CD8-positive, alpha-beta memory T cell (primary cell): ENCODE results near the gene SLC16A13. TPM values are rescaled to one million over a fixed set of nuclear protein-coding genes. Genes with fewer than 3 reads are reported as not detected.
A peak's percentile ranks its signal among the peaks of the same experiment; 100 is the strongest.
"Not testable (repeated sequence)": the region's sequence is repeated elsewhere in the genome, so short reads cannot be mapped to it uniquely, and the experiment has no call there.

ENCODE experiments used
- CTCF ChIA-PET: fragments of 350-600 bp; sonication (Branson Sonifier 250); formaldehyde crosslinking; loops from one replicate; lab custom pipeline; 2021; ENCODE audit warnings: antibody characterized with exemption; lab: Charles Lee
- POLR2A ChIA-PET: fragments of 350-600 bp; sonication (Branson Sonifier 250); formaldehyde crosslinking; loops from one replicate; lab custom pipeline; 2021; ENCODE audit warnings: antibody characterized with exemption; lab: Charles Lee
- DNase-seq, 5 donors: peaks; one replicate each; pipeline versions ENCODE4 v3.0.0 to v3.0.0-alpha.2; 2020 to 2022; ENCODE audit warnings: mixed read lengths in 1 of 5
- H3K27ac ChIP-seq: one replicate; pipeline ENCODE4 v1.7.0; 2013; ENCODE audit warnings: low read depth, mild to moderate bottlenecking, low read length, moderate library complexity
- H3K27me3 ChIP-seq: 2 replicates; pipeline ENCODE4 v1.7.0; 2013; ENCODE audit warnings: low read length, mild to moderate bottlenecking; ENCODE audit not compliant: insufficient read depth, poor library complexity, severe bottlenecking
- H3K36me3 ChIP-seq: 2 replicates; pipeline ENCODE4 v1.7.0; 2013; ENCODE audit warnings: mild to moderate bottlenecking, low read length, moderate library complexity; ENCODE audit not compliant: insufficient read depth
- H3K4me1 ChIP-seq: 2 replicates; pipeline ENCODE4 v1.7.0; 2013; ENCODE audit warnings: mild to moderate bottlenecking, low read length, moderate library complexity; ENCODE audit not compliant: insufficient read depth
- H3K4me3 ChIP-seq: 2 replicates; pipeline ENCODE4 v1.7.0; 2013; ENCODE audit warnings: mild to moderate bottlenecking, low read length
- H3K9me3 ChIP-seq: 2 replicates; pipeline ENCODE4 v1.7.0; 2013; ENCODE audit warnings: mild to moderate bottlenecking, low read length
- H3K27ac Mint-ChIP-seq, 8 donors: one replicate each; pipeline ENCODE4 v1.8.0; 2020 to 2021; ENCODE audit warnings: mixed read lengths in 8 of 8, mild to moderate bottlenecking in 6 of 8, inconsistent platforms in 3 of 8, moderate library complexity in 3 of 8
- H3K27me3 Mint-ChIP-seq, 2 donors: one replicate each; pipeline ENCODE4 v1.8.0; 2020 to 2021; ENCODE audit warnings: mixed read lengths in 2 of 2, mild to moderate bottlenecking in 1 of 2, moderate library complexity in 1 of 2
- H3K36me3 Mint-ChIP-seq, 3 donors: one replicate each; pipeline ENCODE4 v1.8.0; 2020 to 2021; ENCODE audit warnings: mixed read lengths in 3 of 3, inconsistent platforms in 1 of 3, mild to moderate bottlenecking in 1 of 3
- H3K4me1 Mint-ChIP-seq, 3 donors: one replicate each; pipeline ENCODE4 v1.8.0; 2020 to 2021; ENCODE audit warnings: mixed read lengths in 3 of 3, inconsistent platforms in 1 of 3, mild to moderate bottlenecking in 1 of 3
- H3K4me3 Mint-ChIP-seq, 7 donors: one replicate each; pipeline ENCODE4 v1.8.0; 2020 to 2021; ENCODE audit warnings: mixed read lengths in 7 of 7, mild to moderate bottlenecking in 6 of 7, moderate library complexity in 4 of 7, inconsistent platforms in 2 of 7
- H3K9me3 Mint-ChIP-seq, 5 donors: one replicate each; pipeline ENCODE4 v1.8.0; 2020 to 2022; ENCODE audit warnings: mixed read lengths in 5 of 5, mild to moderate bottlenecking in 3 of 5, moderate library complexity in 2 of 5, inconsistent platforms in 1 of 5
- polyA plus RNA-seq: library from polyadenylated mRNA; unstranded; fragments of 300-500 nt; fragmentation: Illumina TruSeq; gene quantifications from one replicate; pipeline ENCODE4 v1.2.3, GENCODE V29; 2021
- total RNA-seq, 2 experiments: library from RNA; stranded (reverse); gene quantifications; one replicate each; pipeline ENCODE4 v1.2.3, GENCODE V29; 2021

SLC16A13 gene
- total and polyA plus RNA-seq, 3 experiments from 2014 or later, result 1.4 to 8.1 (median 7.7) TPM

GRCh38 chr17:7084088-7084487 lies 48.3 kb downstream of the SLC16A13 start:
- DNase-seq, result no peak
- Histone ChIP-seq H3K27ac (no peak overlapping the region), H3K9me3 (no peaks in the 10 kb centered on the region), H3K4me3 (no peak overlapping the region), H3K27me3 (no peaks in the 10 kb centered on the region), H3K36me3 (no peaks in the 10 kb centered on the region), H3K4me1 (peaks cover 20% of the 10 kb centered on the region)
- POLR2A ChIA-PET, result no interaction called here
- peaks cover 34 to 44% (median 37%) of the 10 kb centered on the region in 3 donors for H3K4me1 Mint-ChIP-seq
- H3K9me3 Mint-ChIP-seq, result no peaks in the 10 kb centered on the region
- H3K27ac Mint-ChIP-seq, result peak overlapping the region in 3 of 8 donors; percentile 47 to 64 (median 55)
- CTCF ChIA-PET, result no interaction called here
- H3K27me3 Mint-ChIP-seq, result peaks cover 16 to 19% of the 10 kb centered on the region in 2 donors
- H3K36me3 Mint-ChIP-seq, result no peaks in the 10 kb centered on the region
- no peak overlapping the region for H3K4me3 Mint-ChIP-seq

GRCh38 chr17:7088442-7088841 lies 52.6 kb downstream of the SLC16A13 start:
- POLR2A ChIA-PET, H3K4me1 ChIP-seq, H3K9me3 ChIP-seq, H3K9me3 Mint-ChIP-seq, H3K36me3 Mint-ChIP-seq, DNase-seq, H3K4me3 Mint-ChIP-seq, H3K27ac Mint-ChIP-seq, H3K27me3 ChIP-seq, H3K4me3 ChIP-seq, H3K27ac ChIP-seq, CTCF ChIA-PET, H3K36me3 ChIP-seq: not testable (repeated sequence)
- H3K27me3 Mint-ChIP-seq, result peaks cover 21 to 29% of the 10 kb centered on the region in 2 donors
- H3K4me1 Mint-ChIP-seq, result peaks cover 9 to 13% (median 11%) of the 10 kb centered on the region in 3 donors

GRCh38 chr17:7089570-7089969 lies 53.8 kb downstream of the SLC16A13 start:
- H3K9me3 Mint-ChIP-seq, H3K27me3 ChIP-seq, DNase-seq, H3K36me3 Mint-ChIP-seq, H3K4me1 ChIP-seq, H3K27ac ChIP-seq, POLR2A ChIA-PET, H3K4me3 Mint-ChIP-seq, H3K4me3 ChIP-seq, H3K36me3 ChIP-seq, H3K4me1 Mint-ChIP-seq, H3K9me3 ChIP-seq, CTCF ChIA-PET, H3K27ac Mint-ChIP-seq: not testable (repeated sequence)
- H3K27me3 Mint-ChIP-seq, result peaks cover 21 to 31% of the 10 kb centered on the region in 2 donors

Other genes starting within 250 kb of the SLC16A13 start
- gene TEKT1, start 204.3 kb upstream of the SLC16A13 start, total RNA-seq, result not detected
- gene TEKT1, start 204.3 kb upstream of the SLC16A13 start, polyA plus RNA-seq, result not detected
- gene ALOX12, start 40.0 kb upstream of the SLC16A13 start, total RNA-seq, result not detected
- gene ALOX12, start 40.0 kb upstream of the SLC16A13 start, polyA plus RNA-seq, result 0.47 TPM
- 100 to 1,000 TPM; 160 to 169 TPM for gene RNASEK, start 23.4 kb upstream of the SLC16A13 start, total RNA-seq
- gene RNASEK, start 23.4 kb upstream of the SLC16A13 start, polyA plus RNA-seq, result 795 TPM
- gene BCL6B, start 13.0 kb upstream of the SLC16A13 start, total RNA-seq, result under 1 TPM; 0.24 to 0.59 TPM
- 0.09 TPM for gene BCL6B, start 13.0 kb upstream of the SLC16A13 start, polyA plus RNA-seq
- gene SLC16A11, start 8.1 kb downstream of the SLC16A13 start, total RNA-seq, result 1 to 10 TPM; 1.3 to 1.8 TPM
- gene SLC16A11, start 8.1 kb downstream of the SLC16A13 start, polyA plus RNA-seq, result 1.6 TPM
- gene CLEC10A, start 44.2 kb downstream of the SLC16A13 start, total RNA-seq, result under 1 TPM; 0.33 to 0.42 TPM
- not detected for gene CLEC10A, start 44.2 kb downstream of the SLC16A13 start, polyA plus RNA-seq
- not detected for gene ASGR2, start 78.8 kb downstream of the SLC16A13 start, total RNA-seq
- not detected for gene ASGR2, start 78.8 kb downstream of the SLC16A13 start, polyA plus RNA-seq
- under 1 TPM; 0.46 to 0.55 TPM for gene ASGR1, start 143.4 kb downstream of the SLC16A13 start, total RNA-seq
- gene ASGR1, start 143.4 kb downstream of the SLC16A13 start, polyA plus RNA-seq, result not detected
- 1 to 10 TPM; 3.5 to 4.4 TPM for gene DLG4, start 183.8 kb downstream of the SLC16A13 start, total RNA-seq
- gene DLG4, start 183.8 kb downstream of the SLC16A13 start, polyA plus RNA-seq, result 0.45 TPM
- 100 to 1,000 TPM; 281 to 288 TPM for gene ACADVL, start 183.9 kb downstream of the SLC16A13 start, total RNA-seq
- 109 TPM for gene ACADVL, start 183.9 kb downstream of the SLC16A13 start, polyA plus RNA-seq
- gene DVL2, start 198.5 kb downstream of the SLC16A13 start, total RNA-seq, result 10 to 100 TPM; 61.8 to 65.5 TPM
- gene DVL2, start 198.5 kb downstream of the SLC16A13 start, polyA plus RNA-seq, result 24.0 TPM
- gene PHF23, start 203.4 kb downstream of the SLC16A13 start, total RNA-seq, result 10 to 100 TPM; 48.0 to 51.9 TPM
- 25.8 TPM for gene PHF23, start 203.4 kb downstream of the SLC16A13 start, polyA plus RNA-seq
- 100 to 1,000 TPM; 156 to 165 TPM for gene GABARAP, start 206.4 kb downstream of the SLC16A13 start, total RNA-seq
- gene GABARAP, start 206.4 kb downstream of the SLC16A13 start, polyA plus RNA-seq, result 914 TPM
- 100 to 1,000 TPM; 224 to 240 TPM for gene CTDNEP1, start 215.7 kb downstream of the SLC16A13 start, total RNA-seq
- gene CTDNEP1, start 215.7 kb downstream of the SLC16A13 start, polyA plus RNA-seq, result 57.1 TPM
- 100 to 1,000 TPM; 106 to 111 TPM for gene ELP5, start 216.2 kb downstream of the SLC16A13 start, total RNA-seq
- 84.8 TPM for gene ELP5, start 216.2 kb downstream of the SLC16A13 start, polyA plus RNA-seq
- 1 to 10 TPM in 1 of 2 experiments, under 1 TPM in 1; 0.63 to 1.1 TPM for gene CLDN7, start 226.5 kb downstream of the SLC16A13 start, total RNA-seq
- 2.1 TPM for gene CLDN7, start 226.5 kb downstream of the SLC16A13 start, polyA plus RNA-seq
- gene SLC2A4, start 245.7 kb downstream of the SLC16A13 start, total RNA-seq, result under 1 TPM; 0.18 to 0.24 TPM
- not detected for gene SLC2A4, start 245.7 kb downstream of the SLC16A13 start, polyA plus RNA-seq